ENCODE results near the gene CLDN25. TPM values are rescaled to one million over a fixed set of nuclear protein-coding genes. Genes with fewer than 3 reads are reported as not detected.

Gene CLDN25
- total RNA-seq, 1 experiment from 2014 or later: not detected

GRCh38 chr11:113771964-113772363, 7.6 kb upstream of the CLDN25 start:
- Histone ChIP-seq H3K9me2 (replicated peaks; ENCODE audit: low read length) (no peaks in the 10 kb centered on the region), H3K79me2 (ENCODE audit: low read length) (peaks cover 42% of the 10 kb centered on the region), H3F3A (ENCODE audit: low read length, unreplicated experiment) (no peaks in the 10 kb centered on the region), H2AFZ (ENCODE audit: low read length) (no peak overlapping the region), H3K27me3 (ENCODE audit: low read length) (no peaks in the 10 kb centered on the region), H3K9ac (ENCODE audit: low read length) (peak overlapping the region; percentile 94; the same call in 1 of the 2 replicates), H3K9me3 (ENCODE audit: low read length) (no peaks in the 10 kb centered on the region), H3K4me1 (ENCODE audit: insufficient read depth, low read length) (peaks cover 11% of the 10 kb centered on the region), H3K36me3 (ENCODE audit: low read depth, low read length) (peaks cover 19% of the 10 kb centered on the region), H4K20me1 (ENCODE audit: low read length) (no peaks in the 10 kb centered on the region), H3K4me3 (ENCODE audit: low read length) (peak overlapping the region; percentile 91), H3K27ac (ENCODE audit: low read length) (no peak overlapping the region), H3K4me2 (ENCODE audit: low read length) (peak overlapping the region; percentile 85)
- intact Hi-C loops (cut with micrococcal nuclease): loop anchor here (2.0 kb wide), 1 partner anchor 103 kb away; the partner anchor contains the start of gene USP28
- TF ChIP-seq, protein P1, sequence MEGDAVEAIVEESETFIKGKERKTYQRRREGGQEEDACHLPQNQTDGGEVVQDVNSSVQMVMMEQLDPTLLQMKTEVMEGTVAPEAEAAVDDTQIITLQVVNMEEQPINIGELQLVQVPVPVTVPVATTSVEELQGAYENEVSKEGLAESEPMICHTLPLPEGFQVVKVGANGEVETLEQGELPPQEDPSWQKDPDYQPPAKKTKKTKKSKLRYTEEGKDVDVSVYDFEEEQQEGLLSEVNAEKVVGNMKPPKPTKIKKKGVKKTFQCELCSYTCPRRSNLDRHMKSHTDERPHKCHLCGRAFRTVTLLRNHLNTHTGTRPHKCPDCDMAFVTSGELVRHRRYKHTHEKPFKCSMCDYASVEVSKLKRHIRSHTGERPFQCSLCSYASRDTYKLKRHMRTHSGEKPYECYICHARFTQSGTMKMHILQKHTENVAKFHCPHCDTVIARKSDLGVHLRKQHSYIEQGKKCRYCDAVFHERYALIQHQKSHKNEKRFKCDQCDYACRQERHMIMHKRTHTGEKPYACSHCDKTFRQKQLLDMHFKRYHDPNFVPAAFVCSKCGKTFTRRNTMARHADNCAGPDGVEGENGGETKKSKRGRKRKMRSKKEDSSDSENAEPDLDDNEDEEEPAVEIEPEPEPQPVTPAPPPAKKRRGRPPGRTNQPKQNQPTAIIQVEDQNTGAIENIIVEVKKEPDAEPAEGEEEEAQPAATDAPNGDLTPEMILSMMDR (conservative IDR thresholded peaks at IDR 0.05; ENCODE audit: low read depth, low read length): no peak
- no peak for TF ChIP-seq EZH2phosphoT487 (IDR thresholded peaks at IDR 0.05; ENCODE audit: borderline replicate concordance, low read length)
- TF ChIP-seq EZH2 (IDR thresholded peaks at IDR 0.05; ENCODE audit: low read length, unreplicated experiment): no peak
- BruUV-seq (replicated peaks): no TSS peak
- POLR2A ChIA-PET (ENCODE audit: unreplicated experiment): no interaction called here
- ATAC-seq (no peak), DNase-seq (no peak)
- CTCF ChIA-PET: no interaction called here

GRCh38 chr11:113773092-113773415, 6.5 kb upstream of the CLDN25 start:
- intact Hi-C loops (cut with micrococcal nuclease): loop anchor here (2.0 kb wide), 1 partner anchor 102 kb away; the partner anchor contains the start of gene USP28
- peak; percentile 47 for ATAC-seq

More at GRCh38 chr11:113773092-113773415, 6.5 kb upstream of the CLDN25 start:
- Histone ChIP-seq H3K27ac (ENCODE audit: low read length) (peak overlapping the region; percentile 26), H3K4me1 (ENCODE audit: insufficient read depth, low read length) (peaks cover 11% of the 10 kb centered on the region), H3K27me3 (ENCODE audit: low read length) (no peaks in the 10 kb centered on the region), H3K9me3 (ENCODE audit: low read length) (no peaks in the 10 kb centered on the region), H3K9ac (ENCODE audit: low read length) (peak overlapping the region; percentile 94), H3K79me2 (ENCODE audit: low read length) (peaks cover 31% of the 10 kb centered on the region), H3K4me3 (ENCODE audit: low read length) (peak overlapping the region; percentile 91), H3K36me3 (ENCODE audit: low read depth, low read length) (peaks cover 9% of the 10 kb centered on the region; the same call in 1 of the 2 replicates), H2AFZ (ENCODE audit: low read length) (peak overlapping the region; percentile 93), H3F3A (ENCODE audit: low read length, unreplicated experiment) (no peaks in the 10 kb centered on the region), H4K20me1 (ENCODE audit: low read length) (no peaks in the 10 kb centered on the region), H3K9me2 (replicated peaks; ENCODE audit: low read length) (no peaks in the 10 kb centered on the region), H3K4me2 (ENCODE audit: low read length) (peak overlapping the region; percentile 85)
- peak; percentile 33 for DNase-seq
- TF ChIP-seq, protein P1 (conservative IDR thresholded peaks at IDR 0.05; ENCODE audit: low read depth, low read length): no peak
- TF ChIP-seq EZH2phosphoT487 (IDR thresholded peaks at IDR 0.05; ENCODE audit: borderline replicate concordance, low read length) (no peak), EZH2 (IDR thresholded peaks at IDR 0.05; ENCODE audit: low read length, unreplicated experiment) (no peak)
- ChIA-PET POLR2A (ENCODE audit: unreplicated experiment) (no interaction called here), CTCF (interaction anchor here (0.6 to 0.8 kb wide), 3 partner anchors 23 to 1292 kb away, joined by 3 to 6 read pairs (median 4); no protein-coding TSS in a partner anchor)
- BruUV-seq (replicated peaks): no TSS peak
